H9 (cell line): ENCODE results near the gene KIAA1549. TPM values are rescaled to one million over a fixed set of nuclear protein-coding genes. Genes with fewer than 3 reads are reported as not detected.

Experiments used
- DNase-seq: peaks from one replicate; pipeline ENCODE4 v3.0.0-alpha.2; 2017
- H2AFZ ChIP-seq: one replicate; pipeline ENCODE4 v1.6.1; 2013; ENCODE audit warnings: mild to moderate bottlenecking, low read length, control low read depth, moderate library complexity
- H2AK5ac ChIP-seq: 2 replicates; pipeline ENCODE4 v1.6.1; 2013; ENCODE audit warnings: low read length, control low read depth, mixed read lengths; ENCODE audit not compliant: insufficient read length
- H2BK120ac ChIP-seq: one replicate; pipeline ENCODE4 v1.6.1; 2013; ENCODE audit warnings: low read depth, mild to moderate bottlenecking, low read length, control low read depth, inconsistent platforms; ENCODE audit not compliant: poor library complexity, severe bottlenecking
- H2BK12ac ChIP-seq: 2 replicates; pipeline ENCODE4 v1.6.1; 2013; ENCODE audit warnings: low read length, control low read depth, mixed read lengths, low read depth; ENCODE audit not compliant: insufficient read length
- H2BK15ac ChIP-seq: 2 replicates; pipeline ENCODE4 v1.6.1; 2013; ENCODE audit warnings: low read depth, low read length, control low read depth
- H2BK20ac ChIP-seq: one replicate; pipeline ENCODE4 v1.6.1; 2013; ENCODE audit warnings: low read depth, mild to moderate bottlenecking, low read length, control low read depth, inconsistent platforms; ENCODE audit not compliant: poor library complexity, severe bottlenecking
- H2BK5ac ChIP-seq: 2 replicates; pipeline ENCODE4 v1.6.1; 2013; ENCODE audit warnings: low read length, control low read depth, mixed read lengths; ENCODE audit not compliant: insufficient read length
- H3K14ac ChIP-seq: 2 replicates; pipeline ENCODE4 v1.6.1; 2013; ENCODE audit warnings: low read length, control low read depth; ENCODE audit not compliant: insufficient read depth
- H3K18ac ChIP-seq: 2 replicates; pipeline ENCODE4 v1.6.1; 2013; ENCODE audit warnings: low read depth, mild to moderate bottlenecking, mixed read lengths, low read length, control low read depth; ENCODE audit not compliant: insufficient read length
- H3K23ac ChIP-seq: 2 replicates; pipeline ENCODE4 v1.6.1; 2013; ENCODE audit warnings: low read length, control low read depth, mixed read lengths, low read depth; ENCODE audit not compliant: insufficient read length
- H3K23me2 ChIP-seq: 2 replicates; pipeline ENCODE4 v1.6.1; 2013; ENCODE audit warnings: low read depth, mild to moderate bottlenecking, mixed read lengths, low read length, control low read depth; ENCODE audit not compliant: insufficient read length, poor library complexity, severe bottlenecking
- H3K27ac ChIP-seq: 2 replicates; pipeline ENCODE4 v1.5.1; 2013; ENCODE audit warnings: low read length, control low read depth, mixed read lengths, low read depth; ENCODE audit not compliant: insufficient read length
- H3K27me3 ChIP-seq: 2 replicates; pipeline ENCODE4 v1.6.1; 2013; ENCODE audit warnings: low read length, control low read depth, inconsistent platforms; ENCODE audit not compliant: insufficient read depth
- H3K4ac ChIP-seq: 2 replicates; pipeline ENCODE4 v1.6.1; 2013; ENCODE audit warnings: low read depth, mild to moderate bottlenecking, control low read depth, inconsistent platforms, low read length, moderate library complexity
- H3K4me1 ChIP-seq: 2 replicates; pipeline ENCODE4 v1.6.1; 2013; ENCODE audit warnings: low read length, control low read depth, inconsistent platforms; ENCODE audit not compliant: insufficient read depth
- H3K4me2 ChIP-seq: 2 replicates; pipeline ENCODE4 v1.6.1; 2013; ENCODE audit warnings: low read length, control low read depth, mixed read lengths; ENCODE audit not compliant: insufficient read length, insufficient read depth
- H3K56ac ChIP-seq: 2 replicates; pipeline ENCODE4 v1.6.1; 2013; ENCODE audit warnings: low read depth, mild to moderate bottlenecking, mixed read lengths, low read length, control low read depth; ENCODE audit not compliant: insufficient read length
- H3K79me1 ChIP-seq: 2 replicates; pipeline ENCODE4 v1.6.1; 2013; ENCODE audit warnings: low read depth, mild to moderate bottlenecking, moderate library complexity, low read length, control low read depth, inconsistent platforms; ENCODE audit not compliant: insufficient read depth, poor library complexity, severe bottlenecking
- H3K79me2 ChIP-seq: 2 replicates; pipeline ENCODE4 v1.6.1; 2013; ENCODE audit warnings: low read length, control low read depth, inconsistent platforms; ENCODE audit not compliant: insufficient read depth
- H3K9ac ChIP-seq: 2 replicates; pipeline ENCODE4 v1.6.1; 2013; ENCODE audit warnings: low read length, control low read depth, mixed read lengths; ENCODE audit not compliant: insufficient read length; ENCODE audit errors: extremely low read depth
- H3K9me3 ChIP-seq: one replicate; pipeline ENCODE4 v1.6.1; 2013; ENCODE audit warnings: low read depth, low read length, inconsistent platforms; ENCODE audit not compliant: control insufficient read depth
- H3T11ph ChIP-seq: one replicate; pipeline ENCODE4 v1.6.1; 2013; ENCODE audit warnings: mild to moderate bottlenecking, low read length, control low read depth, inconsistent platforms
- H4K20me1 ChIP-seq: one replicate; pipeline ENCODE4 v1.6.1; 2013; ENCODE audit not compliant: control insufficient read depth, insufficient read length, insufficient read depth
- H4K5ac ChIP-seq: 2 replicates; pipeline ENCODE4 v1.6.1; 2013; ENCODE audit warnings: low read depth, mild to moderate bottlenecking, mixed read lengths, low read length, control low read depth; ENCODE audit not compliant: insufficient read length
- H4K8ac ChIP-seq: replicated peaks from 2 replicates; pipeline ENCODE4 v1.6.1; 2013; ENCODE audit warnings: low read length, control low read depth, mixed read lengths, low read depth; ENCODE audit not compliant: insufficient read length
- H4K91ac ChIP-seq: 2 replicates; pipeline ENCODE4 v1.6.1; 2013; ENCODE audit warnings: low read depth, mild to moderate bottlenecking, moderate library complexity, mixed read lengths, low read length, control low read depth; ENCODE audit not compliant: insufficient read length
- H3K27ac Mint-ChIP-seq, 3 experiments: 2 replicates in 2 of 3; 3 replicates in 1 of 3; pipeline ENCODE4 v1.8.0; 2020 to 2021; ENCODE audit warnings: mixed read lengths in 3 of 3, mild to moderate bottlenecking in 1 of 3, moderate library complexity in 1 of 3
- H3K27me3 Mint-ChIP-seq: 2 replicates; pipeline ENCODE4 v1.8.0; 2021; ENCODE audit warnings: low read depth, mild to moderate bottlenecking, moderate library complexity, mixed read lengths
- H3K36me3 Mint-ChIP-seq, 3 experiments: 2 replicates in 2 of 3; 3 replicates in 1 of 3; pipeline ENCODE4 v1.8.0; 2020 to 2021; ENCODE audit warnings: low read depth in 3 of 3, mixed read lengths in 3 of 3; ENCODE audit not compliant: insufficient read depth in 1 of 3
- H3K4me1 Mint-ChIP-seq, 2 experiments: 2 replicates each; pipeline ENCODE4 v1.8.0; 2020; ENCODE audit warnings: mixed read lengths in 2 of 2
- H3K4me3 Mint-ChIP-seq, 2 experiments: 2 replicates in 1 of 2; 3 replicates in 1 of 2; pipeline ENCODE4 v1.8.0; 2020 to 2021; ENCODE audit warnings: mild to moderate bottlenecking in 2 of 2, mixed read lengths in 2 of 2, moderate library complexity in 1 of 2
- H3K9me3 Mint-ChIP-seq, 2 experiments: 2 replicates in 1 of 2; 3 replicates in 1 of 2; pipeline ENCODE4 v1.8.0; 2020; ENCODE audit warnings: mild to moderate bottlenecking in 2 of 2, mixed read lengths in 2 of 2, moderate library complexity in 1 of 2
- CTCF ChIP-seq: fragments of 200-600 bp; sonication (generic); conservative IDR thresholded peaks from 3 replicates; pipeline ENCODE4 v1.8.0; 2021; ENCODE audit warnings: antibody characterized with exemption, mild to moderate bottlenecking
- total RNA-seq: library from RNA; stranded (reverse); gene quantifications from 2 replicates; pipeline ENCODE4 v1.2.1, GENCODE V29; 2021

Gene KIAA1549
- total RNA-seq, 1 experiment from 2014 or later = 11.9 TPM

GRCh38 chr7:138878856-138879255, 102.3 kb downstream of the KIAA1549 start:
- Histone ChIP-seq H3K9ac (no peak overlapping the region), H2BK20ac (no peak overlapping the region), H3K4me2 (no peak overlapping the region), H3K14ac (no peak overlapping the region), H3K56ac (no peak overlapping the region), H2BK15ac (no peak overlapping the region), H3K23ac (no peak overlapping the region), H4K20me1 (no peaks in the 10 kb centered on the region), H3K27me3 (no peaks in the 10 kb centered on the region), H2AK5ac (no peak overlapping the region), H4K8ac (no peak overlapping the region), H3T11ph (no peak overlapping the region), H3K9me3 (no peaks in the 10 kb centered on the region), H3K18ac (no peak overlapping the region), H3K79me2 (no peaks in the 10 kb centered on the region), H4K91ac (no peak overlapping the region), H3K4ac (no peak overlapping the region), H2BK120ac (no peak overlapping the region), H2AFZ (no peak overlapping the region), H3K23me2 (no peaks in the 10 kb centered on the region), H2BK5ac (no peak overlapping the region), H4K5ac (no peak overlapping the region), H3K4me1 (no peaks in the 10 kb centered on the region), H3K79me1 (no peaks in the 10 kb centered on the region), H3K27ac (no peak overlapping the region), H2BK12ac (no peak overlapping the region)
- H3K9me3 Mint-ChIP-seq = no peaks in the 10 kb centered on the region
- DNase-seq = no peak
- no peaks in the 10 kb centered on the region; a peak in 2 of 4 replicates for H3K4me1 Mint-ChIP-seq
- H3K36me3 Mint-ChIP-seq = peaks cover 11 to 31% (median 28%) of the 10 kb centered on the region in 3 experiments; a peak in 6 of 7 replicates
- no peak overlapping the region; a peak in 1 of 7 replicates for H3K27ac Mint-ChIP-seq
- TF ChIP-seq CTCF = no peak
- H3K27me3 Mint-ChIP-seq = no peaks in the 10 kb centered on the region
- H3K4me3 Mint-ChIP-seq = no peak overlapping the region
